ENCODE measurements around the gene RIBC2. TPM values are rescaled to one million over a fixed set of nuclear protein-coding genes. Genes with fewer than 3 reads are reported as not detected.

The RIBC2 gene
- total and polyA plus RNA-seq, 10 of the 15 experiments (the other 5 are each of a cell fraction or from before 2014, with no cell fraction given), result 0.10 TPM; not detected in 9

DNA sequence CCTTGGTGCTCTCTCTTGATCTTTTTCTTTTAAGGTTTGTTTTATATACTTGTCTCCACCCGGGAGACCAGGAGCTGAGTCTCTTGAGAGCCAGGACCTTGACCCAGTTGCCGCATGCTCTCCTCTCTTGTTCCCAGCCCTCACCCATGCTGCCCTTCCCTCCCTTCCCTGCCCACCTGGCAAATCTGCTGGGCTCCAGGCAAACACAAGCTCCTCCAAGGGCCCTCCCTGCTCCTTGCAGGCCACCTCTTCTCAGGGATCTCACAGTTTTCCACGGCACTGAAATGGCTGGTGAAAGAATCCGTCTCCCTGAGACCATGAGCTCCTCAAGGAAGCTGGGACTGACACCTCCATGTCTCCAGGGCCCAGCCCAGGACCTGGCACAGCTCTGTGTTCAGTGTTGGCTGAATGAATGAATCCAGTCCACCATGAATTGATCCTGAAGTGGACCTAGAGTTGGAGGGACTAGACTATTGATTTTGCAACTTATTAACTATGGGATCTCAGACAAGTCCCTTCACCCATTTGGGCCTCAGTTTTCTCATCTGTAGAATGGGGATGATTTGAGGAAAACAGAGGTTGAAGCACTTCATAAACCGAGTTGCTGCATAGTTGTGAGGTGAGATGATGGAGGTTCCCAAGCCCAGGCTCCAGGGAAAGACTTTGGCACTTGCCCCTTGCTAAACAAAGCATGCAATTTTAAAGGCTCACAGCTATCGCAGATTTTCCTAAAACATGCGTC lies 64.0 kb downstream of the RIBC2 start (continued):
- TF ChIP-seq ZNF592 (IDR thresholded peaks at IDR 0.05), result no peak

DNA sequence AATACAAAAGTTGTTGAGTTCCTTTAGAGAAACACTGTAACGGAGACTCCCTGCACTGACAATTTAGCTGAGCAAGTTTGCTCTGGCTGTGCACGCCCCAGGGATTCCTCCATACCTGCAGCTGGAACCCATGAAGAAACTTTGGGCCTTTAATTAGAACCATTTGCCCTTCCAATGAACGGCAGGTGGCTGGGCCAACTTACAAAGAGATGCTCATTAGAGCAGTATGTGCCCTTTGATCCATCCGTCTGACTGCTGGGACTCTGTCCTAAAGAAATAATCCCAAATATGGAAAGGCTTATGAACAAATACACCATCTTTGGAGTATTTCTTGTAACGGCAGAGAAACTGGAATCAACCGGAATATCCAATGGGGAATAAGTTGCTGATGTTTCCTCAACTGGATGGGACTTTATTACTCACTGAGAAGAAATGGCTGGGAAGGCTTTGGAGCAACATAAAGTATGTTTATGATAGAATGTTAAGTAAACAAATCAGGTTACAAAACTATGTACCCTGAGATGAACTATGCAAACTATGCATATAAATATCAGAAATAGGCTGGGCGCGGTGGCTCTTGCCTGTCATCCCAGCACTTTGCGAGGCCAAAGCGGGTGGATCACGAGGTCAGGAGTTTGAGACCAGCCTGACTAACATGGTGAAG lies 64.7 kb downstream of the RIBC2 start:
- DNase-seq (ENCODE audit: low read depth, low spot score) (no peak), FAIRE-seq (no peak), ATAC-seq (no peak)
- Histone ChIP-seq H3K9ac (ENCODE audit: control insufficient read depth, insufficient read depth, low read length) (no peak overlapping the region), H3K4me2 (ENCODE audit: control insufficient read depth, insufficient read depth) (no peak overlapping the region), H3K36me3 (ENCODE audit: control insufficient read depth in 2 of 2, insufficient read depth in 2 of 2, low read length in 1 of 2) (no peaks in the 10 kb centered on the region), H3K27ac (ENCODE audit: control insufficient read depth, insufficient read depth) (no peak overlapping the region), H3K79me2 (ENCODE audit: control insufficient read depth, insufficient read depth, low read length) (no peaks in the 10 kb centered on the region), H2AFZ (ENCODE audit: control insufficient read depth, low read depth, low read length) (no peak overlapping the region), H3K4me3 (no peak overlapping the region), H4K20me1 (ENCODE audit: control insufficient read depth, insufficient read depth) (no peaks in the 10 kb centered on the region), H3K4me1 (ENCODE audit: control insufficient read depth, insufficient read depth, low read length) (no peaks in the 10 kb centered on the region), H3K27me3 (replicated peaks in 1 of 2; ENCODE audit: control insufficient read depth in 2 of 2, insufficient read depth in 2 of 2, low read length in 1 of 2) (peaks cover 0 to 2% of the 10 kb centered on the region in 2 experiments; a peak in 2 of 4 replicates), H3K9me3 (replicated peaks; ENCODE audit: control insufficient read depth, insufficient read depth, low read length) (no peaks in the 10 kb centered on the region; the same call in 2 of the 3 replicates)
- POLR2A ChIA-PET, result no interaction called here
- in situ Hi-C loops (cut with MboI), result no loop called here
- CTCF ChIA-PET, result no interaction called here
- RAD21 ChIA-PET (ENCODE audit: unreplicated experiment), result no interaction called here
- SMC1A ChIA-PET (ENCODE audit: uncharacterized antibody, unreplicated experiment), result no interaction called here
- intact Hi-C loops (cut with micrococcal nuclease; ENCODE audit: unreplicated experiment), result no loop called here
- no TSS peak for BruUV-seq (replicated peaks)
- WGBS (ENCODE audit: insufficient coverage, insufficient replicate concordance, low lambda C conversion rate, missing lambda C conversion rate), result 62% methylated on average over 11 of the region's 11 CpGs
- TF ChIP-seq CREM (IDR thresholded peaks at IDR 0.05; ENCODE audit: low read depth), result no peak
- TF ChIP-seq TBL1XR1 (IDR thresholded peaks at IDR 0.05; ENCODE audit: low read depth, low read length), result no peak
- no peak for TF ChIP-seq RFX5 (IDR thresholded peaks at IDR 0.05; ENCODE audit: low read depth, low read length)
- no peak for TF ChIP-seq SPI1 (IDR thresholded peaks at IDR 0.05; ENCODE audit: borderline replicate concordance, insufficient read depth, low read depth, low read length)
- no peak for TF ChIP-seq FOXK2 (IDR thresholded peaks at IDR 0.05)
- no peak for TF ChIP-seq NR2C1 (IDR thresholded peaks at IDR 0.05)
- no peak for TF ChIP-seq MEF2A (IDR thresholded peaks at IDR 0.05; ENCODE audit: insufficient read depth, low read depth, low read length)
- no peak for TF ChIP-seq ETV6 (conservative IDR thresholded peaks at IDR 0.05 in 1 of 2, IDR thresholded peaks at IDR 0.05 in 1 of 2; ENCODE audit: borderline replicate concordance in 1 of 2, low read depth in 1 of 2)
- TF ChIP-seq EGR1 (IDR thresholded peaks at IDR 0.05; ENCODE audit: borderline replicate concordance in 1 of 2, low read depth in 2 of 2, low read length in 2 of 2), result no peak
- TF ChIP-seq SUZ12 (IDR thresholded peaks at IDR 0.05; ENCODE audit: unreplicated experiment), result no peak
- no peak for TF ChIP-seq ZBED1 (IDR thresholded peaks at IDR 0.05; ENCODE audit: borderline replicate concordance)
- no peak for TF ChIP-seq CEBPB (IDR thresholded peaks at IDR 0.05; ENCODE audit: borderline replicate concordance in 1 of 2, low read depth in 2 of 2, low read length in 2 of 2)
- no peak for TF ChIP-seq NBN (IDR thresholded peaks at IDR 0.05)
